Stimulated activated CD4-positive, alpha-beta T cell treated with anti-CD3 and anti-CD28 coated beads, Interleukin-1b, Interleukin-23, amount 100 ng/mL, for 48 hours (primary cell): ENCODE measurements around the gene IL21.

Experiments
- DNase-seq: peaks from one replicate; pipeline ENCODE4 v3.0.0-alpha.2; 2020

IL21 gene

GRCh38 chr4:122632396-122633143 lies 11.7 kb upstream of the IL21 start:
- DNase-seq, result no peak

GRCh38 chr4:122625156-122625555 lies 4.3 kb upstream of the IL21 start:
- DNase-seq, result no peak

GRCh38 chr4:122624205-122624604 lies 3.3 kb upstream of the IL21 start:
- DNase-seq, result no peak

DNA sequence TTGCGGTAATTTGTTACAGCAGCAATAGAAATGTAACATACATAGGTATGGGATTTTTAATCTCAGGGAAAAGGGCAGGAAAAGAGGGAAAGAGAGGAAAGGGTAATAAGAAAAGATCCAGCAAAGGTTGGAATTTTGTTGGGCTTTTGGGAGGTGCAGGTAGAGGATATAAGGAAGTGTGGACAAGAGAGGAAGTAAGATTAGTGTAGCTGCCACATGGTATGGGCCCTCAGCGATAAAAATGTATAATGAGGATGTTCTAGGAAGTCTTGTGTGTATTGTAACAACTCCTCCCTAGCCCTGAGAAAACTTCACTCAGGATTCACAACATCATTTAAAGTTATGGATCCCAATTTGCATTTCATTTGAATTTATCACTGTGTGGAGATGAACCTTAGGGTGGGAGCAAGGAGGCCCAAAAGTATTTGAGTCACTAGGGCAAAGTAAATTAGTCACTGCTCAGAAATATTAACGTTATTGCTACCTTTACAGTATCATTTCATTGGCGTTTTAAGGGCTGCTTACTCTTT lies 2.8 kb upstream of the IL21 start:
- no peak for DNase-seq

GRCh38 chr4:122622400-122622799 lies 1.5 kb upstream of the IL21 start:
- no peak for DNase-seq

GRCh38 chr4:122619611-122620010 lies 1.3 kb downstream of the IL21 start:
- no peak for DNase-seq

DNA sequence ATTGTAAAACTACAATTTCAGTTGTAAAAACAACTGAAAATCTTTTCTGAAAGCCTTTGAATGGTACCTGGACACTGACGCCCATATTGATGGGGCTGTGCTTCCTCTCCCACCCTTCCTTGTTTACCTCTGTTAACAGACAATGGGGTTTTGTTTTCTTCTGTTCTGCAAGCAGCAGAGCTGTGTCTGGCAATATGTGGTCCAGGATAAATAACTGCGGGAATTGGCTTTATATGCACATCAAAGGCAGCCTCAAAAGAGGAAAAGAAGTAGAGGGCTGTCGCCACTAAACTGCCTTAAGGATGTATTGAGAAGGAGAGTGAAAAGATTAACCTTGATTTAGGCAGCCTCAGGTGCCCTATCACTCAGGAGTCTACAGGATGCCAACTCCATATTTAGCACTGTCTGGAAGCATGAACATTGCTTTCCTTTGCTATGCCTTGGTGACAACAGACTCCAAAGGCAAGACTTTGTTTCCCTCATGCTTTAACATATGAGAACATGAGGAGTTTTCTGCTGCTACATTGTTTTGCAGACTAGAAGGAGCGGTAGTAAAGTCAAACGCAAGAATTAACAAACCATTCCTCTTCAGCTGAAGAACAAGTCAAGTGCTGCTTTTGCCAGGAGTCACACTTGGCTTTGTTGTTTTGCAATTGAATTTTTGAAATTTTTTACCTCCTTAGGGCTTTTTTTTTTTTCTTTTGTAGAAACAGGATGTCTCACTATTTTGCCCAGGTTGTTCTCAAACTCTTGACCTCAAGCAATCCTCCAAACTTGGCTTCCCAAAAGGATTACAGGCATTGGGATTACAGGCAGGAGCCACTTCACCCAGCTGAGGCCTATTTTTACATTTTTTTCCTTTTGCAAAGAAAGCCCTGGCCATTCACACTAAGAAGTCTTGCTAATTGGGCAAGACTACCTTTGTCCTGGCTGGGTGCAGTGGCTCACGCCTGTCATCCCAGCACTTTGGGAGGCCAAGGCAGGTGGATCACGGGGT lies 3.0 kb downstream of the IL21 start:
- no peak for DNase-seq

DNA sequence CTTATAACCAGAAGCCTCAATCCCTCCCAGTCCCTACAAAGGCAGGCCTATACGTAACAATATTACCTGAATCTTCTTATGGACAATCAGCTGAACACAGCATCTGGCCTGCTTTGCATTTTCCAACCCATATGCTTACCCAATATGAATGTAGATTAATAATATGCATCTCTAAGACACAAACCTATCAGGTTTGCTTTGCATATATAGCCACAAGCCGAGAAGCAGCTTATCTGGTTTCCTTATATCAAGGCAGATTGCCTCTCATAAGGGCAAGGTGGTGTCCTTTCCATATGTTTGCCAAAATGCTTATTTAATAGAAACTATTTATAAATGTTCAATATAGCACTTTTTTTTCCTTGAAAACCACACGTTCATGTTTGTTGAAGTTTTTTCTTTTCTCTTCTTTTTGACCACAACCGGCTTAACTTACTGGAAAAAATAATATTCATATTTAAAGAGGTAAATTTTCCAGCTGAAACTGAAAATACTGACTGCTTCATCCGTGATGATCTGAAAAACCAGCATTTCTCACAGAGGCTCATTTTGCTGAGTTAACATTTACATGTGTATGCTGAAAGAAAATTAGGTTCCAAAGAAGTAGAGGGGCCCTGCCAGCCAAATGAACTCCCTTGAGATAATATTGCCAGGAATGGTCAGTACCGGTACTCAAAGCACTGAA lies 3.8 kb downstream of the IL21 start:
- DNase-seq, result no peak

GRCh38 chr4:122614621-122615020 lies 6.2 kb downstream of the IL21 start:
- DNase-seq, result no peak

- no peak for DNase-seq
These were observed 8.3 kb downstream of the IL21 start for GRCh38 chr4:122612540-122612939.

DNA sequence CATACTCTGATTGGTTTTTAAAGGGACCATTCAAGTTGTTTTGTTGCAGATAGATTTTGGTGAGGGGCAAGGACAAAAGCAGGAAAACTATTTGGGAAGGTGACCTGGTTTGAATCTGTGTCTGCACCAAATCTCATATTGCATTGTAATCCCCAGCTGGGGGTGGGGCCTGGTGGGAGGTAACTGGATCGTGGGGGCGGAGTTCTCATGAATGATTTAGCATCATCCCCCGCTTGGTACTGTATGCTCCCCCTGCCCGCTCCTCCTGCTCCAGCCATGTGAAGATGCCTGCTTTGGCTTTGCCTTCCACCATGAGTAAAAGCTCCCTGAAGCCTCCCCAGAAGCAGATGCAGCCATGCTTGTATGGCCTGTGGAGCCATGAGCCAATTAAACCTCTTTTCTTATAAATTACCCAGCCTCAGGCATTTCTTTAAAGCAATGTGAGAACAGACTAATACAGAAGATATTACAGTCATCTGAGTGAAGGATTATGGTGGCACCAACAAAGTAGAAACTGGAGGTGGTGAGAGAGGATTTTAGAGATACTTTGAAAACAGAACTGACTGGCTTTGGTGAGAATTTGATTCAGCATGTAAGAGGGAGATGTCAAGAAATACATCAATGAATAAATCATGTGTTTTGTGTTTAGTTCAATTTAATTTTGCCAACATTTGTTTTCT lies 14.4 kb downstream of the IL21 start:
- DNase-seq, result no peak

GRCh38 chr4:122604146-122604545 lies 16.7 kb downstream of the IL21 start:
- DNase-seq, result no peak

DNA sequence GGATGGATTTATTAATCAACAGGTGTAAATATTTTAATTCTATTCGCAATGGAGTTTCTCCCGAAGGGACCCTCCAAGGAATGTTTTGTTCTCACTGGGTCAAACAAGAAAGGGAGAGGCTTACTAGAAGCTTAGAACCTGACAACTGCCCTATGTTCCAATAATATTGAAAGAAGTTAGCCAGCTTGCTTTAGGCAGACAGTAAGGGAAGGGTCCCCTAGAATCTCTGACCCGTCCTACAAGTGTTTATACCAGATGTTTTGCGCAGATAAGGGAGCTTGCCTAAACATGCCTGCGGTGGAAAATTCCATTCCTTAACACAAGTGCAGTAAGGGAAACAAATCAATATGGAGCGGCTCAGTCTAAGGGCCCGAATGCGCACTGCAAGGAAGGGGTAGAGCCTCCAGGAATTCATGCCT lies 17.7 kb downstream of the IL21 start:
- no peak for DNase-seq

GRCh38 chr4:122602277-122603142 lies 18.4 kb downstream of the IL21 start:
- no peak for DNase-seq

DNA sequence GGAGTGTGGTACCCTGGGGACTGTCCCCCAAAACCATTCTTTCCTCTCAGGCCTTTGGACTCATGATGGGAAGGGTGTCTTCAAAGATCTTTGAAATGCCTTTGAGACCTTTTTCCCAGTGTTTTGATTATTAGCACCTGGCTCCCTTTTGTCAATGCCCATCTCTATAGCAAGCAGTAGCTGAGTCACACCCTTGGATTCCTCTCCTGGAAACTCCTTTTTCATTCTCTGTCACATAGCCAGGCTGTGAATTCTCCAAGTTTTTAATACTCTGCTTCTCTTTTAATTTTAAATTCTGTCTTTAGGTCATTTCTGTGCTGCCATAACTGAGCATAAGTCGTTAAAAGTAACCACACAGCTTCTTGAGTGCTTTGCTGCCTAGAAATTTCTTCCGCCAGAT lies 29.7 kb downstream of the IL21 start:
- no peak for DNase-seq

- no peak for DNase-seq
These were observed 32.2 kb downstream of the IL21 start for GRCh38 chr4:122588453-122589238.

DNA sequence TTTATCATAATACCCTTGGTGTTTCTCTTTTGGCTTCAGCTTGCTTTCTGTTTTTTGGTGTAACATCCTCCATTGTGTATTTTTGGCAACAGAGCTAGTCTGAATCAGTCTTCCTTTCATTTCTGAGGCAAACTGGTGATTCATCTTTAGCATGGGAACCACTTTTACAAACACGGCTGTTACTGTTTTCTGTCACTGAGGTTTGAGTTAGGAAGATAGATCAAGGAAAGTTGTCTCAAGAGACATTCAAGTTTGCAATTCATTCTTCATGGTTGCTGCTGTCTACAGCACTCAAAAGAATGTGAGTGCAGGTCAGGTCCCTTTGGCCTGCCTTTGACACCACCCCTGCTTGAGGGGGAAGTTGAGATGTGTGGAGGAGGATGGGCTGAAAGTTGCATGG lies 36.3 kb downstream of the IL21 start:
- DNase-seq, result no peak

GRCh38 chr4:122583906-122584305 lies 37.0 kb downstream of the IL21 start:
- no peak for DNase-seq

GRCh38 chr4:122577808-122578781 lies 42.8 kb downstream of the IL21 start:
- DNase-seq, result peak; percentile 73
